Endothelial cell of umbilical vein (primary cell): ENCODE results near the gene BPHL. TPM values are rescaled to one million over a fixed set of nuclear protein-coding genes. Genes with fewer than 3 reads are reported as not detected.

Source experiments
- BruUV-seq: library from RNA; stranded (reverse); fragments of 400-500 nt; replicated peaks from 2 replicates; lab custom pipeline; 2021; lab: Mats Ljungman, UMichigan
- CTCF ChIA-PET: fragments of 300-600, 350-600 bp; sonication (Branson Sonifier 250); formaldehyde crosslinking; loops from one replicate; lab custom pipeline; 2021; ENCODE audit warnings: antibody characterized with exemption, inconsistent platforms; lab: Charles Lee
- POLR2A ChIA-PET: fragments of 300-600, 350-600 bp; sonication (Branson Sonifier 250); formaldehyde crosslinking; loops from one replicate; lab custom pipeline; 2021; ENCODE audit warnings: antibody characterized with exemption, inconsistent platforms; lab: Charles Lee
- DNase-seq: peaks from one replicate; pipeline ENCODE4 v3.0.0-alpha.2; 2011; ENCODE audit warnings: low read depth, low spot score
- FAIRE-seq: peaks from 2 replicates; lab custom pipeline; 2011; peaks lifted over from hg19 to GRCh38; lab: Jason Lieb, UNC
- H2AFZ ChIP-seq: 2 replicates; pipeline ENCODE4 v1.6.0; 2012; ENCODE audit warnings: low read depth, low read length, control low read depth, inconsistent platforms
- H3K27ac ChIP-seq: 2 replicates; pipeline ENCODE4 v1.5.1; 2011; ENCODE audit warnings: low read depth, mild to moderate bottlenecking, control low read depth, low read length, moderate library complexity; ENCODE audit not compliant: insufficient read depth
- H3K27me3 ChIP-seq, 2 experiments: 2 replicates each; pipeline versions ENCODE4 v1.6.0 to v1.6.1; 2011; ENCODE audit warnings: low read length in 2 of 2, mixed read lengths in 1 of 2; ENCODE audit not compliant: control insufficient read depth in 2 of 2, insufficient read depth in 2 of 2
- H3K36me3 ChIP-seq, 2 experiments: 2 replicates in 1 of 2; 3 replicates in 1 of 2; pipeline ENCODE4 v1.5.1; 2011; ENCODE audit warnings: low read length in 2 of 2, mild to moderate bottlenecking in 1 of 2, moderate library complexity in 1 of 2; ENCODE audit not compliant: control insufficient read depth in 2 of 2, insufficient read depth in 2 of 2; ENCODE audit errors: extremely low read depth in 1 of 2
- H3K4me1 ChIP-seq: 3 replicates; pipeline ENCODE4 v1.5.1; 2011; ENCODE audit warnings: mild to moderate bottlenecking, low read length; ENCODE audit not compliant: control insufficient read depth, insufficient read depth; ENCODE audit errors: extremely low read depth
- H3K4me2 ChIP-seq: 2 replicates; pipeline ENCODE4 v1.6.1; 2011; ENCODE audit warnings: low read length, control low read depth, mixed read lengths; ENCODE audit not compliant: insufficient read depth
- H3K4me3 ChIP-seq, 3 experiments: fragments of 200-600 bp in 1 of 3; sonication (generic), shearing (Covaris generic) in 1 of 3; replicated peaks in 1 of 3; 2 replicates each; pipeline ENCODE4 v1.5.1; 2011 to 2016; ENCODE audit warnings: control low read depth in 3 of 3, low read length in 3 of 3, mild to moderate bottlenecking in 2 of 3, inconsistent platforms in 1 of 3, low read depth in 1 of 3, moderate library complexity in 1 of 3; ENCODE audit not compliant: insufficient read depth in 1 of 3
- H3K79me2 ChIP-seq: 2 replicates; pipeline ENCODE4 v1.6.0; 2012; ENCODE audit warnings: low read length, inconsistent platforms; ENCODE audit not compliant: control insufficient read depth, insufficient read depth
- H3K9ac ChIP-seq: replicated peaks from 2 replicates; pipeline ENCODE3; 2011; ENCODE audit warnings: low read length, control low read depth; ENCODE audit not compliant: insufficient read depth; ENCODE audit errors: extremely low read depth
- H3K9me1 ChIP-seq: replicated peaks from 3 replicates; pipeline ENCODE4 v1.6.0; 2011; ENCODE audit warnings: mild to moderate bottlenecking, low read length; ENCODE audit not compliant: control insufficient read depth, insufficient read depth; ENCODE audit errors: extremely low read depth
- H3K9me3 ChIP-seq: replicated peaks from 2 replicates; pipeline ENCODE4 v1.5.1; 2012; ENCODE audit warnings: low read length, inconsistent platforms; ENCODE audit not compliant: control insufficient read depth, insufficient read depth
- H4K20me1 ChIP-seq: replicated peaks from 2 replicates; pipeline ENCODE3; 2011; ENCODE audit warnings: mild to moderate bottlenecking, low read length; ENCODE audit not compliant: control insufficient read depth, insufficient read depth; ENCODE audit errors: extremely low read depth
- EZH2 ChIP-seq: IDR thresholded peaks from 2 replicates; pipeline ENCODE4 v1.6.1; 2012; ENCODE audit warnings: borderline replicate concordance, low read depth, mild to moderate bottlenecking, moderate library complexity, low read length, inconsistent platforms; ENCODE audit not compliant: severe bottlenecking
- FOS ChIP-seq: IDR thresholded peaks from 2 replicates; pipeline ENCODE4 v1.6.1; 2011; ENCODE audit warnings: mild to moderate bottlenecking, low read length, moderate library complexity, borderline replicate concordance; ENCODE audit not compliant: insufficient read depth
- GATA2 ChIP-seq: IDR thresholded peaks from 2 replicates; pipeline ENCODE4 v1.7.0; 2011; ENCODE audit warnings: low read depth, mild to moderate bottlenecking, moderate library complexity, mixed read lengths, low read length; ENCODE audit not compliant: insufficient read length, insufficient read depth
- JUN ChIP-seq: IDR thresholded peaks from 2 replicates; pipeline ENCODE4 v1.6.1; 2011; ENCODE audit warnings: borderline replicate concordance, low read depth; ENCODE audit not compliant: insufficient read length, insufficient read depth
- MYC ChIP-seq: IDR thresholded peaks from one replicate; pipeline ENCODE4 v1.6.1; 2011; ENCODE audit warnings: mild to moderate bottlenecking, low read depth, low read length
- POLR2A ChIP-seq: IDR thresholded peaks from 2 replicates; pipeline ENCODE4 v1.6.1; 2012; ENCODE audit warnings: low read depth, mild to moderate bottlenecking, control low read depth, low read length
- POLR2AphosphoS5 ChIP-seq: IDR thresholded peaks from 2 replicates; pipeline ENCODE4 v1.6.1; 2012; ENCODE audit warnings: low read depth, mild to moderate bottlenecking, control low read depth, low read length, moderate library complexity; ENCODE audit not compliant: insufficient read depth
- dilution Hi-C: fragments of 300-500 bp; cut with MboI; formaldehyde crosslinking; loops from one replicate; pipeline ENCODE4 v1.15.0; 2019; ENCODE audit warnings: low sequenced_read_pairs; ENCODE audit not compliant: extremely low pct_ligation_motif_present
- intact Hi-C: fragments of 100-400 bp; cut with micrococcal nuclease; formaldehyde crosslinking; loops from one replicate; pipeline ENCODE4 v1.10.0; 2022
- polyA plus RNA-seq, 4 experiments: library from polyadenylated mRNA; depleted of rRNA in 3 of 4; stranded (reverse) in 3 of 4; unstranded in 1 of 4; fragments of >200 nt; gene quantifications; 2 replicates each; pipeline versions ENCODE4 v1.2.1 to v1.2.3, GENCODE V29; 2011 to 2012; ENCODE audit warnings: missing spikeins in 1 of 4
- total RNA-seq: library from RNA; stranded (reverse); gene quantifications from 2 replicates; pipeline ENCODE4 v1.2.3, GENCODE V29; 2021
- TF ChIP-seq, protein P1 (sequence below): IDR thresholded peaks from 2 replicates; pipeline ENCODE4 v1.6.1; 2011; ENCODE audit not compliant: insufficient read depth, insufficient read length
- TF ChIP-seq, protein P2 (sequence below), 2 donors: IDR thresholded peaks; 1 replicate in 1 of 2; 2 replicates in 1 of 2; pipeline ENCODE4 v1.5.1; 2011; ENCODE audit warnings: low read length in 2 of 2, mild to moderate bottlenecking in 2 of 2, moderate library complexity in 2 of 2, control low read depth in 1 of 2, inconsistent platforms in 1 of 2, low read depth in 1 of 2; ENCODE audit not compliant: insufficient read depth in 1 of 2; ENCODE audit errors: extremely low read depth in 1 of 2

BPHL gene
- total and polyA plus RNA-seq, 2 donors (not counting 3 experiments of a cell fraction or from before 2014, with no cell fraction given): 12.3 to 14.8 TPM

DNA sequence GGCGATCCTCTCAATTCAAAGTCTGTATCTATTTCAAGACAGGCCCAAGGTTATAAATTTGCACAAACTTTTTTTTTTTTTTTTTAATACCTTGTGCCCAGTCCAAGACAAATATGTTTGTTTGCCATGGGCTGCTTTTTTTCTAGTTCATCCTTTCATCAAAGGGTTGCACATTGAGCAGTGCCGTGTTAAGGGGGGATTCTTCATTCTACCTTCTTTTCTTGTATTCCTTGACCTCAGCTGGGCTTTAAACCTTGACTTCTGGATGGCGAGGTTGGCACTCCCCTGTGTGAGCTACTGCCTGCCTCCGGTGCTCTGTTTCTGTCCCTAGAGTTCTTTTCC, 42.8 kb upstream of the BPHL start:
- ChIA-PET CTCF (interaction anchor here (1.0 to 1.3 kb wide), 3 partner anchors 9 to 176 kb away, joined by 3 to 5 read pairs (median 4); no protein-coding TSS in a partner anchor), POLR2A (interaction anchor here (0.6 to 0.7 kb wide), 2 partner anchors 11 to 50 kb away, joined by 4 read pairs; no protein-coding TSS in a partner anchor)
- Histone ChIP-seq H3K9me1 (no peaks in the 10 kb centered on the region), H2AFZ (no peak overlapping the region), H3K36me3 (peaks cover 0 to 16% of the 10 kb centered on the region in 2 experiments), H3K79me2 (peaks cover 43% of the 10 kb centered on the region), H3K27me3 (no peaks in the 10 kb centered on the region), H3K4me3 (no peak overlapping the region), H3K4me1 (peaks cover 9% of the 10 kb centered on the region), H3K27ac (no peak overlapping the region), H3K4me2 (peak overlapping the region; percentile 8), H3K9ac (no peak overlapping the region), H4K20me1 (no peaks in the 10 kb centered on the region), H3K9me3 (no peaks in the 10 kb centered on the region)
- dilution Hi-C loops: no loop called here
- TF ChIP-seq EZH2 (no peak), MYC (no peak)
- BruUV-seq: no TSS peak
- DNase-seq: no peak
- intact Hi-C loops: no loop called here
- no peak for FAIRE-seq

GRCh38 chr6:3076320-3076719, 42.2 kb upstream of the BPHL start:
- Histone ChIP-seq H3K4me3 (no peak overlapping the region), H3K36me3 (peaks cover 0 to 18% of the 10 kb centered on the region in 2 experiments), H3K79me2 (peaks cover 37% of the 10 kb centered on the region), H3K27ac (no peak overlapping the region), H4K20me1 (no peaks in the 10 kb centered on the region), H3K27me3 (no peaks in the 10 kb centered on the region), H3K4me2 (no peak overlapping the region), H2AFZ (no peak overlapping the region), H3K9me1 (no peaks in the 10 kb centered on the region), H3K9ac (no peak overlapping the region), H3K4me1 (peaks cover 9% of the 10 kb centered on the region), H3K9me3 (no peaks in the 10 kb centered on the region)
- BruUV-seq: no TSS peak
- intact Hi-C loops (no loop called here), dilution Hi-C loops (no loop called here)
- ChIA-PET CTCF (interaction anchor here (1.1 to 1.3 kb wide), 2 partner anchors 9 to 175 kb away, joined by 3 to 5 read pairs; no protein-coding TSS in a partner anchor), POLR2A (interaction anchor here (0.6 to 0.7 kb wide), 3 partner anchors 10 to 50 kb away, joined by 3 to 4 read pairs (median 4); no protein-coding TSS in a partner anchor)
- TF ChIP-seq JUN (no peak), POLR2A (no peak), POLR2AphosphoS5 (no peak), EZH2 (no peak), GATA2 (no peak), MYC (no peak), FOS (no peak)
- TF ChIP-seq, protein P1, sequence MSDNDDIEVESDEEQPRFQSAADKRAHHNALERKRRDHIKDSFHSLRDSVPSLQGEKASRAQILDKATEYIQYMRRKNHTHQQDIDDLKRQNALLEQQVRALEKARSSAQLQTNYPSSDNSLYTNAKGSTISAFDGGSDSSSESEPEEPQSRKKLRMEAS: no peak
- TF ChIP-seq, protein P2, sequence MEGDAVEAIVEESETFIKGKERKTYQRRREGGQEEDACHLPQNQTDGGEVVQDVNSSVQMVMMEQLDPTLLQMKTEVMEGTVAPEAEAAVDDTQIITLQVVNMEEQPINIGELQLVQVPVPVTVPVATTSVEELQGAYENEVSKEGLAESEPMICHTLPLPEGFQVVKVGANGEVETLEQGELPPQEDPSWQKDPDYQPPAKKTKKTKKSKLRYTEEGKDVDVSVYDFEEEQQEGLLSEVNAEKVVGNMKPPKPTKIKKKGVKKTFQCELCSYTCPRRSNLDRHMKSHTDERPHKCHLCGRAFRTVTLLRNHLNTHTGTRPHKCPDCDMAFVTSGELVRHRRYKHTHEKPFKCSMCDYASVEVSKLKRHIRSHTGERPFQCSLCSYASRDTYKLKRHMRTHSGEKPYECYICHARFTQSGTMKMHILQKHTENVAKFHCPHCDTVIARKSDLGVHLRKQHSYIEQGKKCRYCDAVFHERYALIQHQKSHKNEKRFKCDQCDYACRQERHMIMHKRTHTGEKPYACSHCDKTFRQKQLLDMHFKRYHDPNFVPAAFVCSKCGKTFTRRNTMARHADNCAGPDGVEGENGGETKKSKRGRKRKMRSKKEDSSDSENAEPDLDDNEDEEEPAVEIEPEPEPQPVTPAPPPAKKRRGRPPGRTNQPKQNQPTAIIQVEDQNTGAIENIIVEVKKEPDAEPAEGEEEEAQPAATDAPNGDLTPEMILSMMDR (IDR thresholded peaks at IDR 0.05; ENCODE audit: extremely low read depth in 1 of 2, insufficient read depth in 1 of 2, low read depth in 1 of 2, low read length in 2 of 2): no peak
- no peak for FAIRE-seq
- no peak for DNase-seq
